HepG2 (cell line): ENCODE results near the gene ZNF48.

Source experiments
- CBFB ChIP-seq: sonication (generic); formaldehyde crosslinking; IDR thresholded peaks from 2 replicates; pipeline ENCODE4 v1.4.0; 2020; ENCODE audit warnings: missing genetic modification reagents
- CTCF ChIP-seq: sonication (generic); formaldehyde crosslinking; IDR thresholded peaks from 2 replicates; pipeline ENCODE4 v1.5.0; 2020; ENCODE audit warnings: mild to moderate bottlenecking, missing genetic modification reagents, moderate library complexity
- EZH2 ChIP-seq: conservative IDR thresholded peaks from 2 replicates; pipeline ENCODE4 v1.6.1; 2012; ENCODE audit warnings: mild to moderate bottlenecking, low read depth, low read length, moderate library complexity
- FOXO1 ChIP-seq: sonication (generic); formaldehyde crosslinking; IDR thresholded peaks from 2 replicates; pipeline ENCODE4 v1.4.0; 2020; ENCODE audit warnings: missing genetic modification reagents
- RARA ChIP-seq: IDR thresholded peaks from 2 replicates; pipeline ENCODE4 v1.6.1; 2016; ENCODE audit warnings: missing genetic modification reagents, missing compliant biosample characterization
- RFX1 ChIP-seq: fragments of 450-650 bp; IDR thresholded peaks from 2 replicates; pipeline ENCODE4 v1.6.1; 2017
- ZBTB7A ChIP-seq: sonication (generic); formaldehyde crosslinking; IDR thresholded peaks from 2 replicates; pipeline ENCODE4 v1.8.0; 2022; ENCODE audit warnings: mild to moderate bottlenecking, missing genetic modification reagents
- ZMAT3 ChIP-seq: sonication (generic); formaldehyde crosslinking; conservative IDR thresholded peaks from 2 replicates; pipeline ENCODE4 v1.7.0; 2021; ENCODE audit warnings: missing genetic modification reagents
- ZNF263 ChIP-seq: sonication (generic); formaldehyde crosslinking; IDR thresholded peaks from 2 replicates; pipeline ENCODE4 v1.4.0; 2020; ENCODE audit warnings: missing genetic modification reagents
- ZNF782 ChIP-seq: sonication (generic); formaldehyde crosslinking; IDR thresholded peaks from 2 replicates; pipeline ENCODE4 v1.4.0; 2020; ENCODE audit warnings: missing genetic modification reagents, mild to moderate bottlenecking, borderline replicate concordance
- TF ChIP-seq, protein P1 (sequence below): sonication (generic); formaldehyde crosslinking; IDR thresholded peaks from 2 replicates; pipeline ENCODE4 v1.4.0; 2020; ENCODE audit warnings: mild to moderate bottlenecking, missing genetic modification reagents
- TF ChIP-seq, protein P2 (sequence below): sonication (generic); formaldehyde crosslinking; conservative IDR thresholded peaks from 2 replicates; pipeline ENCODE4 v1.4.0; 2020; ENCODE audit warnings: missing genetic modification reagents

DNA sequence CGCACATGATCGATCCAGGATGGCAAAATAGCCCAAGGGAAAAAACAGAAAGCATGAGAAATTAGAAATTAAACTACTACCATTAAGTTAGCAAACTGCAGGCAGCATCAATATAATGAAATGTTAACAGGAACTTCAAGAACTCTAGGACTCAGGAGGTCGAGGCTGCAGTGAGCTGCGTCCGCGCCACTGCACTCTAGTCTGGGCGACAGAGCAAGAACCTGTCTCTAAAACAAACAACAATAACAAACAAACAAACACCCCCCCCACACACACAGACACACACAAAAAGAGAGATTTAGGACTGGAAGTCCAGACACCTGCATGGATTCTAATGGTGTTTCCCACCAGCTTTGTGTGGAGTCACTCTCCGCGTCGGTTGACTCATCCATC lies 51.0 kb downstream of the ZNF48 start:
- no peak for TF ChIP-seq ZMAT3 (CRISPR knock-in tag)
- TF ChIP-seq, protein P1, sequence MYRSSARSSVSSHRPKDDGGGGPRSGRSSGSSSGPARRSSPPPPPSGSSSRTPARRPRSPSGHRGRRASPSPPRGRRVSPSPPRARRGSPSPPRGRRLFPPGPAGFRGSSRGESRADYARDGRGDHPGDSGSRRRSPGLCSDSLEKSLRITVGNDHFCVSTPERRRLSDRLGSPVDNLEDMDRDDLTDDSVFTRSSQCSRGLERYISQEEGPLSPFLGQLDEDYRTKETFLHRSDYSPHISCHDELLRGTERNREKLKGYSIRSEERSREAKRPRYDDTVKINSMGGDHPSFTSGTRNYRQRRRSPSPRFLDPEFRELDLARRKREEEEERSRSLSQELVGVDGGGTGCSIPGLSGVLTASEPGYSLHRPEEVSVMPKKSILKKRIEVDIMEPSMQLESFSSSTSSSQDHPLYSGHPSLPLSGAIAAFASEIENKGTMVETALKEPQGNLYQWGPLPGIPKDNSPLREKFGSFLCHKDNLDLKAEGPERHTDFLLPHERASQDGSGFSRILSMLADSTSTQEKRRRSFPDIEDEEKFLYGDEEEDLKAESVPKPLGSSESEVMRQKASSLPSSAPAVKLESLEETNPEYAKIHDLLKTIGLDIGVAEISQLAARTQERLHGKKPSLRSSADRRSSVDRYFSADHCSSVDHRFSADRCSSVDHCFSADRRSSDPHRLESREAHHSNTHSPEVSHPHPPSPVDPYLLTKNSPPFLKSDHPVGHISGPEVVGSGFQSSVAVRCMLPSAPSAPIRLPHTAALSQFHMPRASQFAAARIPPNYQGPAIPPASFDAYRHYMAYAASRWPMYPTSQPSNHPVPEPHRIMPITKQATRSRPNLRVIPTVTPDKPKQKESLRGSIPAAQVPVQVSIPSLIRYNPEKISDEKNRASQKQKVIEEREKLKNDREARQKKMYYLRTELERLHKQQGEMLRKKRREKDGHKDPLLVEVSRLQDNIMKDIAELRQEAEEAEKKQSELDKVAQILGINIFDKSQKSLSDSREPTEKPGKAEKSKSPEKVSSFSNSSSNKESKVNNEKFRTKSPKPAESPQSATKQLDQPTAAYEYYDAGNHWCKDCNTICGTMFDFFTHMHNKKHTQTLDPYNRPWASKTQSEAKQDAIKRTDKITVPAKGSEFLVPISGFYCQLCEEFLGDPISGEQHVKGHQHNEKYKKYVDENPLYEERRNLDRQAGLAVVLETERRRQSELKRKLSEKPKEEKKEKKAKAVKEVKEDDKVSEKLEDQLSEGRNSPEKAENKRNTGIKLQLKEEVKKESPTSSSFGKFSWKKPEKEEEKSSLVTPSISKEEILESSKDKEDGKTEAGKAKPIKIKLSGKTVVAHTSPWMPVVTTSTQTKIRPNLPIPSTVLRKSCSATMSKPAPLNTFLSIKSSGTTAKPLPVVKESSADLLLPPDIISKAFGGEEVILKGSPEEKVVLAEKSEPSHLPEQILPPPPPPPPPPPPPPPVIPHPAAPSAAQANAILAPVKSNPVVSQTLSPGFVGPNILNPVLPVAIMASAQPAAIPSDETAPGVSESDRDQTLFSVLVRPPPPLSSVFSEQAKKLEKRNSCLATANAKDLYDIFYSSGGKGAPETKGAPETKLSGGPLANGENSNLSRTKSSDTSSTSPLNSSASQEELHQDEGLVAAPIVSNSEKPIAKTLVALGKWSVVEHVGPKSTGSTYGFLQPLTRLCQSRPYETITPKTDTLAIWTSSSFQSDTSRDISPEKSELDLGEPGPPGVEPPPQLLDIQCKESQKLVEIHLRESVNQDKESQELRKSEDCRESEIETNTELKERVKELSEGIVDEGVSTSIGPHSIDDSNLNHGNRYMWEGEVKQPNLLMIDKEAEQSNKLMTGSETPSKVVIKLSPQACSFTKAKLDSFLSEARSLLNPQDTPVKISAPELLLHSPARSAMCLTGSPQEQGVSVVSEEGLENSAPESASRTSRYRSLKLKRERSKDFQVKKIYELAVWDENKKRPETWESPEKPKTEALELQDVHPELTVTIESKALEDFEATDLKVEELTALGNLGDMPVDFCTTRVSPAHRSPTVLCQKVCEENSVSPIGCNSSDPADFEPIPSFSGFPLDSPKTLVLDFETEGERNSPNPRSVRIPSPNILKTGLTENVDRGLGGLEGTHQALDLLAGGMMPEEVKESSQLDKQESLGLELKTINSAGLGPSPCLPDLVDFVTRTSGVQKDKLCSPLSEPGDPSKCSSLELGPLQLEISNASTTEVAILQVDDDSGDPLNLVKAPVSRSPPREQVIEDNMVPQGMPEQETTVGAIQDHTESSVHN (CRISPR knock-in tag): no peak
- no peak; the same call in 1 of the 2 replicates for TF ChIP-seq ZNF263 (CRISPR knock-in tag)
- TF ChIP-seq EZH2: no peak
- TF ChIP-seq RFX1: no peak
- TF ChIP-seq FOXO1 (CRISPR knock-in tag): no peak
- no peak for TF ChIP-seq CBFB
- TF ChIP-seq ZBTB7A: no peak
- TF ChIP-seq, protein P2, sequence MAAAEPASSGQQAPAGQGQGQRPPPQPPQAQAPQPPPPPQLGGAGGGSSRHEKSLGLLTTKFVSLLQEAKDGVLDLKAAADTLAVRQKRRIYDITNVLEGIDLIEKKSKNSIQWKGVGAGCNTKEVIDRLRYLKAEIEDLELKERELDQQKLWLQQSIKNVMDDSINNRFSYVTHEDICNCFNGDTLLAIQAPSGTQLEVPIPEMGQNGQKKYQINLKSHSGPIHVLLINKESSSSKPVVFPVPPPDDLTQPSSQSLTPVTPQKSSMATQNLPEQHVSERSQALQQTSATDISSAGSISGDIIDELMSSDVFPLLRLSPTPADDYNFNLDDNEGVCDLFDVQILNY (CRISPR knock-in tag): no peak
- no peak for TF ChIP-seq ZNF782 (CRISPR knock-in tag)
- no peak for TF ChIP-seq RARA (CRISPR knock-in tag)
- no peak for TF ChIP-seq CTCF (CRISPR knock-in tag)
